Astrocyte (in vitro differentiated cells and primary cell): ENCODE data around the gene HIBADH. TPM values are rescaled to one million over a fixed set of nuclear protein-coding genes. Genes with fewer than 3 reads are reported as not detected.

Experiments used
- DNase-seq: peaks from one replicate; pipeline ENCODE4 v3.0.0-alpha.2; 2010; ENCODE audit warnings: low read depth
- FAIRE-seq: peaks from 2 replicates; lab custom pipeline; 2011; peaks lifted over from hg19 to GRCh38; lab: Jason Lieb, UNC
- H2AFZ ChIP-seq: 2 replicates; pipeline ENCODE4 v1.6.0; 2012; ENCODE audit warnings: low read depth, low read length, inconsistent platforms
- H3K27ac ChIP-seq: 2 replicates; pipeline ENCODE4 v1.5.1; 2011; ENCODE audit warnings: low read depth, low read length, inconsistent platforms
- H3K27me3 ChIP-seq: 2 replicates; pipeline ENCODE4 v1.6.0; 2011; ENCODE audit warnings: low read length, inconsistent platforms; ENCODE audit not compliant: insufficient read depth
- H3K36me3 ChIP-seq: 2 replicates; pipeline ENCODE4 v1.5.1; 2011; ENCODE audit warnings: low read length, inconsistent platforms; ENCODE audit not compliant: insufficient read depth
- H3K4me1 ChIP-seq: 2 replicates; pipeline ENCODE4 v1.5.1; 2011; ENCODE audit warnings: low read length, inconsistent platforms; ENCODE audit not compliant: insufficient read depth
- H3K4me2 ChIP-seq: 2 replicates; pipeline ENCODE4 v1.6.0; 2012; ENCODE audit warnings: low read length, inconsistent platforms
- H3K4me3 ChIP-seq: 2 replicates; pipeline ENCODE4 v1.5.1; 2011; ENCODE audit warnings: low read depth, mild to moderate bottlenecking, low read length, inconsistent platforms; ENCODE audit not compliant: insufficient read depth
- H3K79me2 ChIP-seq: 2 replicates; pipeline ENCODE4 v1.6.0; 2012; ENCODE audit warnings: mild to moderate bottlenecking, low read length, inconsistent platforms; ENCODE audit not compliant: insufficient read depth
- H3K9ac ChIP-seq: 2 replicates; pipeline ENCODE4 v1.6.0; 2012; ENCODE audit warnings: mild to moderate bottlenecking, low read length, inconsistent platforms
- H3K9me3 ChIP-seq: 2 replicates; pipeline ENCODE4 v1.5.1; 2012; ENCODE audit warnings: low read depth, mild to moderate bottlenecking, low read length, inconsistent platforms; ENCODE audit not compliant: insufficient read depth
- H4K20me1 ChIP-seq: 2 replicates; pipeline ENCODE4 v1.6.0; 2012; ENCODE audit warnings: low read length, inconsistent platforms; ENCODE audit not compliant: insufficient read depth
- H3K27ac Mint-ChIP-seq: one replicate; pipeline ENCODE4 v1.8.0; 2021; ENCODE audit warnings: mild to moderate bottlenecking, mixed read lengths; ENCODE audit not compliant: unreplicated experiment
- H3K27me3 Mint-ChIP-seq: one replicate; pipeline ENCODE4 v1.8.0; 2021; ENCODE audit warnings: low read depth, mixed read lengths; ENCODE audit not compliant: unreplicated experiment
- H3K36me3 Mint-ChIP-seq: one replicate; pipeline ENCODE4 v1.8.0; 2021; ENCODE audit warnings: low read depth, mixed read lengths; ENCODE audit not compliant: unreplicated experiment
- H3K4me1 Mint-ChIP-seq: one replicate; pipeline ENCODE4 v1.8.0; 2021; ENCODE audit warnings: low read depth, mixed read lengths; ENCODE audit not compliant: unreplicated experiment
- H3K4me3 Mint-ChIP-seq: one replicate; pipeline ENCODE4 v1.8.0; 2021; ENCODE audit warnings: mild to moderate bottlenecking, moderate library complexity, mixed read lengths; ENCODE audit not compliant: unreplicated experiment
- H3K9me3 Mint-ChIP-seq: one replicate; pipeline ENCODE4 v1.8.0; 2021; ENCODE audit warnings: mild to moderate bottlenecking, mixed read lengths; ENCODE audit not compliant: unreplicated experiment
- EZH2 ChIP-seq: IDR thresholded peaks from 2 replicates; pipeline ENCODE4 v1.6.1; 2012; ENCODE audit warnings: mild to moderate bottlenecking, low read length, inconsistent platforms; ENCODE audit not compliant: insufficient read depth
- total RNA-seq: library from RNA; stranded (reverse); gene quantifications from 2 replicates; pipeline ENCODE4 v1.2.1, GENCODE V29; 2021
- TF ChIP-seq, protein P1 (sequence below): IDR thresholded peaks from 2 replicates; pipeline ENCODE4 v1.5.1; 2011; ENCODE audit warnings: low read depth, mild to moderate bottlenecking, inconsistent platforms, low read length, moderate library complexity; ENCODE audit not compliant: insufficient read depth

HIBADH gene
- total RNA-seq, 1 donor from 2014 or later = 21.9 TPM

DNA sequence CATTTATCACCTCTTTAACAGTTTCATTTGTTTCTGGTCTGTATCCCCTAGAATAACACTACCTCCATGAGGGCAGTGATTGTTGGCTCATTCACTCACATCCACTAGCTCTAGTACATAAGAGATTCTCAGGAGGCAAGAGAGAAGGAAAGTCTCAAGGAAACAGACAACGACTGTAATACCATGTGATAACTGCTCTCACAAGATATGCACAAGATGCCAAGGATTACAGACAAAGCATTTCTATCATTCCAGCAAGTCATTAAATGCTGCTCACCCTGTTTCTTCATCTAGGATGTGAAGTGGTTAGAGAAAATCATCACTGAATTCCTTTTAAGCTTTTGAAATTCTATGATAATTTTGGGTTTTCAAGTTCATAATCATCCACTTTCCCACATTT lies 115.3 kb downstream of the HIBADH start:
- H3K9me3 ChIP-seq = no peaks in the 10 kb centered on the region
- Mint-ChIP-seq H3K27me3 (no peaks in the 10 kb centered on the region), H3K4me3 (no peak overlapping the region), H3K9me3 (no peaks in the 10 kb centered on the region), H3K4me1 (peaks cover 10% of the 10 kb centered on the region), H3K27ac (no peak overlapping the region), H3K36me3 (no peaks in the 10 kb centered on the region)
- H4K20me1 ChIP-seq = no peaks in the 10 kb centered on the region
- no peaks in the 10 kb centered on the region for H3K27me3 ChIP-seq
- TF ChIP-seq EZH2 = no peak
- TF ChIP-seq, protein P1, sequence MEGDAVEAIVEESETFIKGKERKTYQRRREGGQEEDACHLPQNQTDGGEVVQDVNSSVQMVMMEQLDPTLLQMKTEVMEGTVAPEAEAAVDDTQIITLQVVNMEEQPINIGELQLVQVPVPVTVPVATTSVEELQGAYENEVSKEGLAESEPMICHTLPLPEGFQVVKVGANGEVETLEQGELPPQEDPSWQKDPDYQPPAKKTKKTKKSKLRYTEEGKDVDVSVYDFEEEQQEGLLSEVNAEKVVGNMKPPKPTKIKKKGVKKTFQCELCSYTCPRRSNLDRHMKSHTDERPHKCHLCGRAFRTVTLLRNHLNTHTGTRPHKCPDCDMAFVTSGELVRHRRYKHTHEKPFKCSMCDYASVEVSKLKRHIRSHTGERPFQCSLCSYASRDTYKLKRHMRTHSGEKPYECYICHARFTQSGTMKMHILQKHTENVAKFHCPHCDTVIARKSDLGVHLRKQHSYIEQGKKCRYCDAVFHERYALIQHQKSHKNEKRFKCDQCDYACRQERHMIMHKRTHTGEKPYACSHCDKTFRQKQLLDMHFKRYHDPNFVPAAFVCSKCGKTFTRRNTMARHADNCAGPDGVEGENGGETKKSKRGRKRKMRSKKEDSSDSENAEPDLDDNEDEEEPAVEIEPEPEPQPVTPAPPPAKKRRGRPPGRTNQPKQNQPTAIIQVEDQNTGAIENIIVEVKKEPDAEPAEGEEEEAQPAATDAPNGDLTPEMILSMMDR = no peak
- H3K4me1 ChIP-seq = no peaks in the 10 kb centered on the region
- H3K27ac ChIP-seq = no peak overlapping the region
- FAIRE-seq (peak; percentile 94), DNase-seq (peak; percentile 64)
- H3K36me3 ChIP-seq = no peaks in the 10 kb centered on the region
- no peak overlapping the region for H3K9ac ChIP-seq
- H3K4me2 ChIP-seq = no peak overlapping the region
- H3K4me3 ChIP-seq = no peak overlapping the region
- no peak overlapping the region for H2AFZ ChIP-seq
- H3K79me2 ChIP-seq = no peaks in the 10 kb centered on the region

DNA sequence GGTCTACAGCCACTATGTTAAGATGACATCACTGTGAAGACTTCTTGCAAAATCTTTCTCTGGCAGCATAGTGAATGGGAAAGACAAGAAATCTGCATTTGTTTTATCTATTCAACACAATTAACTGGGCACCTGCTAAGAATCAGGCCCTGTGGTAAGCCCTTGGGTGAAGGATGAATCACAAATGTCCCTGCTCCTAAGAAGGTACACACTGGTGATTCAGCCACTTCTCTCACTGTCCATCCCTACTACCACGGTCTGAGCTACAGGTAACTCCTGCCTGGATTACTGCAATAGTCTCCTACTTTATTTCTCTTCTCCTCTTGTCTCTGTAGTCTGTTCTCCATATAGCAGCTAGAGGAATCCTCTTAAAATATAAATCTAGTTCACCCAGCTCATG lies 116.1 kb downstream of the HIBADH start:
- Histone ChIP-seq H3K9me3 (no peaks in the 10 kb centered on the region), H3K27ac (no peak overlapping the region), H3K79me2 (no peaks in the 10 kb centered on the region), H3K4me2 (no peak overlapping the region), H3K4me1 (no peaks in the 10 kb centered on the region), H4K20me1 (no peaks in the 10 kb centered on the region), H3K9ac (no peak overlapping the region), H2AFZ (no peak overlapping the region), H3K27me3 (no peaks in the 10 kb centered on the region), H3K36me3 (no peaks in the 10 kb centered on the region), H3K4me3 (no peak overlapping the region)
- DNase-seq = no peak
- H3K9me3 Mint-ChIP-seq = no peaks in the 10 kb centered on the region
- TF ChIP-seq EZH2 = no peak
- TF ChIP-seq, protein P1 = no peak
- no peak overlapping the region for H3K27ac Mint-ChIP-seq
- no peak overlapping the region for H3K4me3 Mint-ChIP-seq
- no peaks in the 10 kb centered on the region for H3K27me3 Mint-ChIP-seq
- H3K4me1 Mint-ChIP-seq = peaks cover 10% of the 10 kb centered on the region
- peak; percentile 9 for FAIRE-seq
- H3K36me3 Mint-ChIP-seq = peaks cover 3% of the 10 kb centered on the region

DNA sequence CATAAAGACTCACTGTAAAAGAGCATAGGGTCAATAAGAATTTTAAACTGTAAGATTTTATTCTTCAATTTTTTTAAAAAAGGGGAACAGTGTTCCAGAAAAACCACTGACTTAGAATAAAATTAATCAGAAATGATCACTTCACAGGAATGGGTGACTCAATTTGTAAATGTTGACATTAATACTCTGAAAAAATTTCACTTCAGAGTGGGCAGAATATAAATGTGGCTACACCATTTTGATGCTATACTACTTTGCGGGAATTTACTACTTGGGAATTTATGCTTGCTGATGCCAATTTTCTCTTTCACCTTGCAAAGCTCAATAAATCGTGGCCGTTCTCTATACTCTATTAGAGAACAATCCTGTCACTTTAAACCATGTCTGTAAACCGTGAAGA lies 126.9 kb downstream of the HIBADH start:
- FAIRE-seq = no peak
- H3K27me3 ChIP-seq = no peaks in the 10 kb centered on the region
- H4K20me1 ChIP-seq = no peaks in the 10 kb centered on the region

More for the DNA sequence above, 126.9 kb downstream of the HIBADH start:
- H3K4me3 ChIP-seq = no peak overlapping the region
- Mint-ChIP-seq H3K4me1 (no peaks in the 10 kb centered on the region), H3K4me3 (no peak overlapping the region), H3K9me3 (no peaks in the 10 kb centered on the region), H3K27me3 (no peaks in the 10 kb centered on the region), H3K27ac (no peak overlapping the region), H3K36me3 (peaks cover 16% of the 10 kb centered on the region)
- no peak overlapping the region for H3K9ac ChIP-seq
- no peak overlapping the region for H3K27ac ChIP-seq
- H3K79me2 ChIP-seq = no peaks in the 10 kb centered on the region
- no peaks in the 10 kb centered on the region for H3K9me3 ChIP-seq
- TF ChIP-seq, protein P1 = no peak
- no peak for TF ChIP-seq EZH2
- H2AFZ ChIP-seq = no peak overlapping the region
- H3K4me2 ChIP-seq = no peak overlapping the region
- H3K4me1 ChIP-seq = no peaks in the 10 kb centered on the region
- peaks cover 8% of the 10 kb centered on the region for H3K36me3 ChIP-seq
- DNase-seq = no peak
